ENCODE data around the gene PGC.
A peak's percentile ranks its signal among the peaks of the same experiment; 100 is the strongest.

PGC gene

GRCh38 chr6:41748102-41748477, 893 bp upstream of the PGC start:
- DNase-seq (ENCODE audit: low read depth in 2 of 3, low spot score in 2 of 3) = no peak

- DNase-seq (ENCODE audit: low read depth in 2 of 3, low spot score in 2 of 3) = no peak
These were observed 1.1 kb downstream of the PGC start for GRCh38 chr6:41746107-41746506.

- no peak for DNase-seq (ENCODE audit: low read depth in 2 of 3, low spot score in 2 of 3)
These were observed 2.9 kb downstream of the PGC start for GRCh38 chr6:41744236-41744787.

GRCh38 chr6:41743406-41744235, 3.6 kb downstream of the PGC start:
- DNase-seq (ENCODE audit: low read depth in 2 of 3, low spot score in 2 of 3) = no peak

- DNase-seq (ENCODE audit: low read depth in 2 of 3, low spot score in 2 of 3) = no peak
These were observed 5.3 kb downstream of the PGC start for GRCh38 chr6:41741625-41742490.

GRCh38 chr6:41740366-41741162, 6.6 kb downstream of the PGC start:
- no peak for DNase-seq (ENCODE audit: low read depth in 2 of 3, low spot score in 2 of 3)

DNA sequence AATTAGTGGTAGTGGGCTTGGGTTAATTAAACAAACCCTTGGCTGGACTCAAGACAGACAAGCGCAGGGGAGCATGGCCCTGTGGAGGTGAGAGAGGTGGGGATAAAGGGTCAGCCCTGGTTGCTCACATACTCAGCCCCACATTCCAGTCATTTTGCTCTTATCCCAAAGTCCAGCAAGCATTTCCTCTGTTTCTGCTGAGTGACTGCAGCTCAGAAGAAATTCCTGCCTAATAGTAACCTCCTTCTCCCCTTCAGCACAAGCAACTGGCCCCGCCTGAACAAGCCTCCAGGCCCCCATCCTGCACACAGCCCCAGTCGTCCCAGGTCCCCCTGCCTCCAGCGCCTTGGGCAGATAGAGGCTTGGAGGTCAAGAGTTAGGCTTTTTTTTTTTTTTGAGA, 8.2 kb downstream of the PGC start:
- DNase-seq (ENCODE audit: low read depth in 2 of 3, low spot score in 2 of 3) = no peak

DNA sequence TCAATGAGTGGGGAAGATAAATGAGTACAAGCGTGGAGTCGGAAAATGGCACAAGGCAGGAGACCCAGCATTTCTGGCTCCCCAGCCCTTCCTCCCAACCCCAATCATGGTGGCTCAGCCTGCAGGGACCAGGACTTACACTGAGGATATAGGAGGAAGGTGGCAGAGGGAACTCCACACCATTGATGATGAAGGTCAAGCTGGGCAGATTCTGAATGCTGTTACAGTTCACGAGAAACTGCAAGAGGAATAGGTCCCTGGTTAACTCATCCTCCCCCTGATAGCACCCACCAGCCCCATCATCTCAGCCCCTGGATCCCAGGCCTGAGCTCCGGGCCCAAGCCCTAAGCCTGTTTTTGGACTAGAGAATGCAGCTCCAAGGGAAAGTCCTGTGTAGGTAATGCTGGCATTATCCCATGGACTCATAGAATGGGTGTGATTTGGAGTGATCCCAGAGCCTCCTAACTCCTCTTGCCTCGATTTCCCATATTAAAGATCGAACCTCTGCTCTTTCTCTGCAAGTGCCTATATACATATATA, 9.5 kb downstream of the PGC start:
- DNase-seq (ENCODE audit: low read depth in 2 of 3, low spot score in 2 of 3) = no peak

DNA sequence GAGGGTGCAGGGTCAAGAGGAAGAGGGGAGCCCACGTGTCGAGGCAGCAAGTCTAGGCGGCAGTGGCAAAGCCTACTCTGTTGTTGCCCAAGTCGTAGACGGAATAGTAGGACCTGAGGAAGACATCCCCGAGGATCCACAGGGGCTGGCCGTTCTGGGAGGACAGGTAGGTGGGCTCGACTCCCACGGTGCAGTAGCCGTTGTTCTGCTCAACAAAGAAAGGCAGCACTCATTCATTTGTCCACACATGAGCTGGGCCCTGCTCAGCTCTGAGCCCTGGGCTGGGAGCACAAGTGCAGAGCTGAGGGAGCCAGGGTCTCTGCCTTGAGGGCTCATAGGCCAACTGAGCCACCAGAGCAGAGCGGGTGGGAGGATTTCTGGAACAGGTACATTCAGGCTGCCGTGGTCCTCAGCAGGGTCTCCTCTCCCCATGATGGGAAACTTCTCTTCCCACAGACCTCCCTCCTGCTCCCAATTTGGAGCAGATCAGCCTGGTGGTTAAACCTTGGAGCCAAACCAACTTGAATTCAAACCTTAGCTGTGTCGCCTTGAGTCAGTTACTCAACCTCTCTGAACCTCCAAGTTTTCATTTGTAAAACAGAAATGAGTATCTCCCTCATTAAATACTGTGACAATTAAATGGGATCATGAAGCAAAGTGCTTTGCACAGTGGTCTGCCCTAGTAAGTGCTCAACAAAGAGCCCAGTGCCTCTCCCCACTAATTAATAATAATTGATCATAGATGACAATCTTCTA, 10.2 kb downstream of the PGC start:
- no peak for DNase-seq (ENCODE audit: low read depth in 2 of 3, low spot score in 2 of 3)

- DNase-seq (ENCODE audit: low read depth in 2 of 3, low spot score in 2 of 3) = no peak
These were observed 10.9 kb downstream of the PGC start for GRCh38 chr6:41736186-41736733.

DNA sequence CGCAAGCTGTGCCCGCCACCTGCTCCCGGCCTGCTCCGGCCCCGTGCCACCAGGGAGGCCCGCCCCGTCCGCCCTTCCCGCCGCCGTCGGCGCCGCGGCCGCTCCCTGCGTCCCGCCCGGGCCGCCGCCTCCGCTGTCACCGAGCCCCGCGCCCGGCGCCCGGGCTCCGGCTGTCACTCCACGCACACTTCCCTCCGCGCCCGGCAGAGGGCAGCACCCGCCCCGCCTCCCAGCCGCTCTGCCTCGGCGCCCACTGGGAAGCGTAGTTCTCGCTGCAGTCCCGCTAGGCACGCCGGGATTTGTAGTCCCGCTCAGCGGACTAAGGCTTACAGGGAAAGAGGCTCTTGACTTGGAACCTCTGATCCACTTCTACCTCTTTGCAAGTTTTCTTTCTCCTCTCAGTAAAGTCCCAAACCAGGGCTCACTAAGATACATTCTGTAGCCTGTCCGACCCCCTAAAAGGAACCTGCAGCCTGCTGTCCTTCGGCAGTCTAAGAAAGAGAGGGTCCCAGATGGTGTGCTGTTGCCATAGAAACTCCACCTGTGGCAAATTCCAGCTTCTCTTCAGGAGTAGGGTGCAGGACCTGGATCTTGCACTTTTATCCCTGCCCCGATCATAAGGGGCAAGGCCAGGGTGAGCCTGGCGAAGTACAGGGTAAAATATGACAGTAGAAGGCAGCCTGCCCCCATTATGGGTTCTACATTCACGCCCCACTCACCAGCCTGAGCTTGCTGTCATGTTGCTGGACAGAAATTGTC, 11.6 kb downstream of the PGC start, which contains the start of gene TFEB:
TSS of gene TFEB (minus strand) at position 182 of the 759 bp plus-strand sequence. CDS start 44,395 bp downstream, outside the sequence.
- peak; percentile 80 to 97 (median 94) for DNase-seq (ENCODE audit: low read depth in 2 of 3, low spot score in 2 of 3)

- DNase-seq (ENCODE audit: low read depth in 2 of 3, low spot score in 2 of 3) = peak; percentile 33 to 42 (median 40)
These were observed 12.4 kb downstream of the PGC start for GRCh38 chr6:41734666-41735426.

GRCh38 chr6:41733707-41734665, 13.2 kb downstream of the PGC start:
- peak; percentile 22 to 33 (median 29) for DNase-seq (ENCODE audit: low read depth in 2 of 3, low spot score in 2 of 3)

GRCh38 chr6:41733360-41733706, 13.9 kb downstream of the PGC start:
- no peak for DNase-seq (ENCODE audit: low read depth in 2 of 3, low spot score in 2 of 3)

DNA sequence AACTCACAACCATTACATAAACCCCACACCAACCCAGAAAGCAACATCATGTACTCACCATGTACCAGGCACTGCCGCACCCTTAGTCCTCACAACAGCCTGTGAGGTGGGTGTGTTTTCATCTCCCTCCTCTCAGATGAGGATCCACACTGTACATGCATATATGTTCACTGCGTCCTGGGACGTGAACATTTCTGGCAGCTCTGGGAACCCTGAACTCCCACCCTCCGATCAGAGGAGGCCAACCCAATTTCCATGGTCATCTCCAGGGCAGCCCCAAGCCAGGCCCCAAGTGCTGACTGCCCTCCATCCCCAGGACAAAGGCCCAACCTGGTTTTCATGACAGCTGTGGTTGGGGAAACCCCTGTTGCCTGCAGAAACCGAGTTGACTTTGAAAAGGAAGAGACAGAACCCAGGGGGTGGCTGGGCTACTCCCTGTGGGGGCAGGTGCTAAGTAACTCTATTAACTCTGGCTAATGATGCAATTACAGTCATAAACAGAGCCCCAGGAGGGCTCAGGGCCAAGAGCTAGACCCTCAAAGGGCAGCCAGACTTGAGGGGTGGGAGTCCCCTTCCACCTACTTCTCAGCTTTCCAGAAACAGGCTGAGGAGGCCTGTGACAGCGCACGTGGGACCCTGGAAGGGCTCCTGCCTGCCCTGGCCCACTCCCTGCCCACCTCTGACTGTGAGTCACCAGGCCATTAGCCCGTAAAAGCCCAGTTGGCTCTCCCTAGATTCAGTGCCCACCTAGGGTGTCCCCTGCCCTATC, 14.4 kb downstream of the PGC start:
- peak in 2 of 3 experiments; percentile 12 to 24 for DNase-seq (ENCODE audit: low read depth in 2 of 3, low spot score in 2 of 3)

DNA sequence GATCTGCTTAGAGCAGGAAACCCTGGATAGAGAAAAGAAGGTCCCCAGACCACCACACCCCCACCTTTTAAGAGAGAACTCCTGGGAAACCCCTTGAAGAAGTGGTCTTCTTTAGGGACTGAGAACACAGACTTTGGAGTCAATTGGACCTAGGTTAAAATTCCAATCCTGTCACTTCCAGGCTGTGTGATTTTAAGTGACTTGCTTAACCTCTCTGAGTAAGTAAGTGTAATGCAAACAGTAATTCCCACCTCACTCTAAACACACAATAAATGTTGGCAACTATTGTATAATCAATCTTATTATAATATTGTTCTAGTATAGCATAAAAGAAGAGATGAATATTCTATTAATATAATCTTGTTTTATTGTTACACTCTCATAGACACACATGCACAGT, 15.0 kb downstream of the PGC start:
- DNase-seq (ENCODE audit: low read depth in 2 of 3, low spot score in 2 of 3) = no peak

Measured in activated CD8-positive, alpha-beta memory T cell treated with anti-CD3 and anti-CD28 coated beads for 48 hours (primary cell).